Smooth muscle cell (in vitro differentiated cells): Measurements from ENCODE around the gene PRKCB. TPM values are rescaled to one million over a fixed set of nuclear protein-coding genes. Genes with fewer than 3 reads are reported as not detected.
A peak's percentile ranks its signal among the peaks of the same experiment; 100 is the strongest.

Experiments
- DNase-seq: peaks from one replicate; lab custom pipeline; 2025; ENCODE audit not compliant: unreplicated experiment; lab: John Stamatoyannopoulos, UW
- H2AFZ ChIP-seq: fragments of 200-600 bp; sonication (generic); 2 replicates; pipeline ENCODE4 v1.6.0; 2016; ENCODE audit warnings: antibody characterized with exemption, low read depth, mild to moderate bottlenecking
- H3F3A ChIP-seq: fragments of 200-600 bp; sonication (generic); 2 replicates; pipeline ENCODE4 v1.6.0; 2017; ENCODE audit warnings: antibody characterized with exemption, low read depth
- H3K27ac ChIP-seq: fragments of 200-600 bp; sonication (generic); 2 replicates; pipeline ENCODE4 v1.5.1; 2016; ENCODE audit warnings: low read depth, mild to moderate bottlenecking
- H3K27me3 ChIP-seq: fragments of 200-600 bp; sonication (generic); 2 replicates; pipeline ENCODE4 v1.6.1; 2016; ENCODE audit warnings: low read depth, mild to moderate bottlenecking
- H3K36me3 ChIP-seq: fragments of 200-600 bp; sonication (generic); 2 replicates; pipeline ENCODE4 v1.5.1; 2016; ENCODE audit warnings: low read depth
- H3K4me1 ChIP-seq: fragments of 200-600 bp; sonication (generic); 2 replicates; pipeline ENCODE4 v1.5.1; 2016; ENCODE audit warnings: low read depth
- H3K4me2 ChIP-seq: fragments of 200-600 bp; sonication (generic); 2 replicates; pipeline ENCODE4 v1.6.0; 2016; ENCODE audit warnings: mild to moderate bottlenecking
- H3K4me3 ChIP-seq: fragments of 200-600 bp; sonication (generic); 2 replicates; pipeline ENCODE4 v1.5.1; 2016; ENCODE audit warnings: mild to moderate bottlenecking
- H3K79me2 ChIP-seq: fragments of 200-600 bp; sonication (generic); 2 replicates; pipeline ENCODE4 v1.6.0; 2016; ENCODE audit warnings: low read depth, mild to moderate bottlenecking
- H3K9ac ChIP-seq: fragments of 200-600 bp; sonication (generic); 2 replicates; pipeline ENCODE4 v1.6.0; 2016; ENCODE audit warnings: low read depth
- H3K9me3 ChIP-seq: fragments of 200-600 bp; sonication (generic); replicated peaks from 2 replicates; pipeline ENCODE4 v1.5.1; 2016; ENCODE audit warnings: low read depth
- H4K20me1 ChIP-seq: fragments of 200-600 bp; sonication (generic); 2 replicates; pipeline ENCODE4 v1.6.0; 2016; ENCODE audit warnings: low read depth
- WGBS: methylation state at CpG from one replicate; pipeline ENCODE4 v1.1.7; 2016; ENCODE audit warnings: low lambda C conversion rate; 5-methylcytosine and 5-hydroxymethylcytosine counted together
- polyA plus RNA-seq: library from polyadenylated mRNA; unstranded; fragments of >200 nt; fragmentation: Nextera tagmentation; extraction: Ambion mirVana; gene quantifications from 2 replicates; pipeline ENCODE4 v1.2.1, GENCODE V29; 2016
- total RNA-seq: library from RNA; depleted of rRNA; stranded (reverse); fragments of >200 nt; gene quantifications from 2 replicates; pipeline ENCODE4 v1.2.3, GENCODE V29; 2014
- TF ChIP-seq, protein P1 (sequence below): fragments of 200-600 bp; sonication (generic); IDR thresholded peaks from 2 replicates; pipeline ENCODE4 v1.5.1; 2017; ENCODE audit warnings: borderline replicate concordance, mild to moderate bottlenecking, antibody characterized with exemption; ENCODE audit not compliant: insufficient read depth, poor library complexity, severe bottlenecking

The PRKCB gene
- total and polyA plus RNA-seq, 2 experiments from 2014 or later = 0.36 TPM; not detected in 1

- Histone ChIP-seq H3K27ac (no peak overlapping the region), H3K27me3 (no peaks in the 10 kb centered on the region), H3K4me2 (no peak overlapping the region), H3K4me3 (no peak overlapping the region), H3K9ac (no peak overlapping the region), H4K20me1 (no peaks in the 10 kb centered on the region), H2AFZ (no peak overlapping the region), H3F3A (no peaks in the 10 kb centered on the region), H3K79me2 (no peaks in the 10 kb centered on the region), H3K36me3 (no peaks in the 10 kb centered on the region), H3K9me3 (no peaks in the 10 kb centered on the region), H3K4me1 (peaks cover 3% of the 10 kb centered on the region)
- no peak for DNase-seq
- WGBS = 74% methylated on average over 5 of the region's 5 CpGs
- TF ChIP-seq, protein P1, sequence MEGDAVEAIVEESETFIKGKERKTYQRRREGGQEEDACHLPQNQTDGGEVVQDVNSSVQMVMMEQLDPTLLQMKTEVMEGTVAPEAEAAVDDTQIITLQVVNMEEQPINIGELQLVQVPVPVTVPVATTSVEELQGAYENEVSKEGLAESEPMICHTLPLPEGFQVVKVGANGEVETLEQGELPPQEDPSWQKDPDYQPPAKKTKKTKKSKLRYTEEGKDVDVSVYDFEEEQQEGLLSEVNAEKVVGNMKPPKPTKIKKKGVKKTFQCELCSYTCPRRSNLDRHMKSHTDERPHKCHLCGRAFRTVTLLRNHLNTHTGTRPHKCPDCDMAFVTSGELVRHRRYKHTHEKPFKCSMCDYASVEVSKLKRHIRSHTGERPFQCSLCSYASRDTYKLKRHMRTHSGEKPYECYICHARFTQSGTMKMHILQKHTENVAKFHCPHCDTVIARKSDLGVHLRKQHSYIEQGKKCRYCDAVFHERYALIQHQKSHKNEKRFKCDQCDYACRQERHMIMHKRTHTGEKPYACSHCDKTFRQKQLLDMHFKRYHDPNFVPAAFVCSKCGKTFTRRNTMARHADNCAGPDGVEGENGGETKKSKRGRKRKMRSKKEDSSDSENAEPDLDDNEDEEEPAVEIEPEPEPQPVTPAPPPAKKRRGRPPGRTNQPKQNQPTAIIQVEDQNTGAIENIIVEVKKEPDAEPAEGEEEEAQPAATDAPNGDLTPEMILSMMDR = no peak
Observed at GRCh38 chr16:24074574-24074973, 238.8 kb downstream of the PRKCB start.

GRCh38 chr16:24075302-24075701 is 239.5 kb downstream of the PRKCB start:
- Histone ChIP-seq H3K79me2 (no peaks in the 10 kb centered on the region), H4K20me1 (no peaks in the 10 kb centered on the region), H3K27ac (no peak overlapping the region), H3K9me3 (no peaks in the 10 kb centered on the region), H3K27me3 (no peaks in the 10 kb centered on the region), H3K9ac (no peak overlapping the region), H3K36me3 (no peaks in the 10 kb centered on the region), H3K4me1 (peaks cover 3% of the 10 kb centered on the region), H2AFZ (no peak overlapping the region), H3F3A (no peaks in the 10 kb centered on the region), H3K4me3 (no peak overlapping the region), H3K4me2 (no peak overlapping the region)
- 73% methylated on average over 1 of the region's 1 CpG for WGBS
- TF ChIP-seq, protein P1 = no peak
- DNase-seq = no peak

- 26% methylated on average over 6 of the region's 6 CpGs for WGBS
- DNase-seq = no peak
- TF ChIP-seq, protein P1 = no peak
- H4K20me1 ChIP-seq = no peaks in the 10 kb centered on the region
- H3K4me1 ChIP-seq = peaks cover 3% of the 10 kb centered on the region
- no peaks in the 10 kb centered on the region for H3F3A ChIP-seq
- H3K9me3 ChIP-seq = no peaks in the 10 kb centered on the region
- no peaks in the 10 kb centered on the region for H3K36me3 ChIP-seq
- no peak overlapping the region for H3K4me3 ChIP-seq
- no peak overlapping the region for H3K4me2 ChIP-seq
- no peak overlapping the region for H3K9ac ChIP-seq
- H3K27ac ChIP-seq = peak overlapping the region; percentile 54
- H2AFZ ChIP-seq = no peak overlapping the region
- no peaks in the 10 kb centered on the region for H3K27me3 ChIP-seq
- H3K79me2 ChIP-seq = no peaks in the 10 kb centered on the region
Observed at GRCh38 chr16:24075931-24076716, 240.3 kb downstream of the PRKCB start.

GRCh38 chr16:24077292-24077691 is 241.5 kb downstream of the PRKCB start:
- 94% methylated on average over 1 of the region's 1 CpG for WGBS
- Histone ChIP-seq H3K4me3 (no peak overlapping the region), H3K4me1 (peaks cover 3% of the 10 kb centered on the region), H3F3A (no peaks in the 10 kb centered on the region), H2AFZ (no peak overlapping the region), H3K9me3 (no peaks in the 10 kb centered on the region), H3K4me2 (no peak overlapping the region), H3K9ac (no peak overlapping the region), H3K27me3 (no peaks in the 10 kb centered on the region), H3K27ac (no peak overlapping the region), H4K20me1 (no peaks in the 10 kb centered on the region), H3K79me2 (no peaks in the 10 kb centered on the region), H3K36me3 (no peaks in the 10 kb centered on the region)
- TF ChIP-seq, protein P1 = no peak
- DNase-seq = no peak
